HPDE6-E6E7 (cell line): ENCODE measurements around the gene TTC38.

ENCODE experiments used
- DNase-seq: peaks from one replicate; pipeline ENCODE4 v3.0.0; 2011; ENCODE audit warnings: missing footprints; ENCODE audit errors: extremely low spot score

TTC38 gene

GRCh38 chr22:46267431-46268279 lies at the start of gene TTC38:
TSS of gene TTC38 (plus strand) at chr22:46268008. CDS start at chr22:46268040, 32 bp downstream.
- peak; percentile 89 for DNase-seq

- no peak for DNase-seq
Observed at GRCh38 chr22:46219636-46220035, 48.2 kb upstream of the TTC38 start.

GRCh38 chr22:46220921-46221320 lies 46.9 kb upstream of the TTC38 start:
- no peak for DNase-seq

- DNase-seq, result no peak
Observed at GRCh38 chr22:46224044-46224897, 43.5 kb upstream of the TTC38 start.

GRCh38 chr22:46224898-46225290 lies 42.9 kb upstream of the TTC38 start:
- DNase-seq, result no peak

DNA sequence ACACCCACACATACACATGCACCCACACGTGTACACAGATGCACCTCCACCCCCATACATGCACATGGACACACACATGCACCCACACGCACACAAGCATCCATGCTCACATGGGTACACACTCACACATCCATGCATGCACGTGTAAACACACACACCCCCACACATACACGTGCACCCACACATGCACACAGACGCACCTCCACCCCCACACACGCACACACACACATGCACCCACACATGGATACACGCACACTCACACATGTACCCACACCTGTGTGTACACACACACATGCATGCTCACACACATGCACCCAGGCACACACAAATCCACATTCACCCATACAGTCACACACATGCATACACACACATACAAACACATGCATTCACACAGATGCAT lies 42.2 kb upstream of the TTC38 start:
- DNase-seq, result no peak

GRCh38 chr22:46226577-46226976 lies 41.2 kb upstream of the TTC38 start:
- no peak for DNase-seq

GRCh38 chr22:46229701-46230100 lies 38.1 kb upstream of the TTC38 start:
- no peak for DNase-seq

DNA sequence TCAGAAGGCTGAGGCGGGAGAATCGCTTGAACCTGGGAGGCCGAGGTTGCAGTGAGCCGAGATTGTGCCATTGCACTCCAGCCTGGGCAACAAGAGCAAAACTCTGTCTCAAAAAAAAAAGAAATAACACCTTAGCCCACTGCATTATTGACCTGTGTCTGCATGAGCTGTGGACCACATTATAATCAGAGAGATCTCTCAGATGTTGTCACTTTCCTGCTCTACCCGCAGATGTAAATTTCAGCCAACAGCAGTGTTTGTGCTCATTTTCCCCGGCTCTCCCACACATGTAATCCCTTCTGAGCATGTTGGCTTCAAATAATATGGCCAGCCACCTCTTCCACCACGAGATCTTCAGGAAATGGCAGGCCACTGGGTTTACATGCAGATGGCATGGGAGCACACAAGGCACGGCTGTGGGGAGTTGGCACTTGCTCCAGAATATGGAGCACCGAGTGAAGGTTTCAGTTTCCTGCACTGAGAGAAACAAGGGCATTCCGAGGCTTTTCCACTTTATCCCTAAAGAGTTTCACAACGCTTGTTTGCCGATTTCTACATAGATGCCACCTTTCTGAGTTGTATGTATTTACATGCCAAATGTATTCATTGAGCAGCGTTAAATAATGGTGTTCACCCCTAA lies 37.4 kb upstream of the TTC38 start:
- DNase-seq, result no peak

DNA sequence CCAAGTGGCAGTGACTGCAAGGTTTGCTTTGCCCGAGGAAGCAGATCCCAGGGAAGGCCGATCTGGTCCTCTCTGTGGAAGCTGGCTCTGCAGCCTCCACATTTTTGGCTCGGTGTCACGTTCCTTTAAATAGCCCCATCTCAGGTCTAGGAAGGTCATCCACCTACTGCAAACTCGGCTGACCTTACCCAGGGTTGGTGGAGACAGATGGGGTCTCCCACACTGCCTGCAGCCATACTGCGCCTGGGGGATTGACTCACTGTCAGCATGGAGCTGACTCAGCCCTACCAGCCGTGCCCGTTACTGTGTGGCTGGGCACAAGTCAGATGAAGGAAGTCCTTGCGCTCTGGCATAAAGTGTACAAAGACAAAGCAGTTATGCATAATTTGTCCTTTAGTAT lies 34.6 kb upstream of the TTC38 start:
- DNase-seq, result no peak

DNA sequence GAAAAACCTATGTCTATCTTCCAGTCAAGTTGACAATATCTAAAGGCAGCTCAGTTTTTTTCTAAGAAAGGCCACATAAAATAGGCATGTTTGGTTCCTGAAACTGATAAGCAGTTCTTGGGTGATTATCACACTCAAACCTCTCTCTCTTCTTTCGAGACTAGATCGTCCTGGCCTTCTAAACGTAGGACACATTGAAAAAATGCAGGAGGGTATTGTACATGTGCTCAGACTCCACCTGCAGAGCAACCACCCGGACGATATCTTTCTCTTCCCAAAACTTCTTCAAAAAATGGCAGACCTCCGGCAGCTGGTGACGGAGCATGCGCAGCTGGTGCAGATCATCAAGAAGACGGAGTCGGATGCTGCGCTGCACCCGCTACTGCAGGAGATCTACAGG lies 32.8 kb upstream of the TTC38 start:
- DNase-seq, result no peak

- no peak for DNase-seq
Observed at GRCh38 chr22:46237453-46238124, 30.2 kb upstream of the TTC38 start.

- DNase-seq, result no peak
Observed at GRCh38 chr22:46238541-46238940, 29.3 kb upstream of the TTC38 start.

GRCh38 chr22:46239261-46240048 lies 28.4 kb upstream of the TTC38 start:
- peak; percentile 9 for DNase-seq

DNA sequence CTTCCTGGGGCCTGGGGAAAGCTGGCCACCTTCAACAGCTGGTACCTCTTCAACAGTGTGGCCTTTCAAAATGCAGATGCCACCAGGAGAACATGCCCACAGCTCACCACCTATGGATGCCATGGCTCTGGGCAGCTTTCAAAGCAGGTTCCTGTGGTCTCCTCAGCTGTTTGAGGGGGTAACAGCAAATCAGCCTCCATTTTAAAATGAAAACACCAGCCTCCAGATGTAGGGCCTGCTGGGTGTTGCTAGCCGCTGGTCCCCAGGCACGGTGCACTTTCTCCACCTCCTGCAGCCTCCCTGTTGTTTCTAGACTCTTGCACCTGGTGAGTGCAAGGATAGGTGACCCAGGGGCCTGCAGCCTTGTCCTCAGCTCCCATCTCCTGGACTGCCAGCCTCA lies 27.7 kb upstream of the TTC38 start:
- DNase-seq, result no peak

- no peak for DNase-seq
Observed at GRCh38 chr22:46240506-46240905, 27.3 kb upstream of the TTC38 start.

GRCh38 chr22:46240907-46241306 lies 26.9 kb upstream of the TTC38 start:
- no peak for DNase-seq

DNA sequence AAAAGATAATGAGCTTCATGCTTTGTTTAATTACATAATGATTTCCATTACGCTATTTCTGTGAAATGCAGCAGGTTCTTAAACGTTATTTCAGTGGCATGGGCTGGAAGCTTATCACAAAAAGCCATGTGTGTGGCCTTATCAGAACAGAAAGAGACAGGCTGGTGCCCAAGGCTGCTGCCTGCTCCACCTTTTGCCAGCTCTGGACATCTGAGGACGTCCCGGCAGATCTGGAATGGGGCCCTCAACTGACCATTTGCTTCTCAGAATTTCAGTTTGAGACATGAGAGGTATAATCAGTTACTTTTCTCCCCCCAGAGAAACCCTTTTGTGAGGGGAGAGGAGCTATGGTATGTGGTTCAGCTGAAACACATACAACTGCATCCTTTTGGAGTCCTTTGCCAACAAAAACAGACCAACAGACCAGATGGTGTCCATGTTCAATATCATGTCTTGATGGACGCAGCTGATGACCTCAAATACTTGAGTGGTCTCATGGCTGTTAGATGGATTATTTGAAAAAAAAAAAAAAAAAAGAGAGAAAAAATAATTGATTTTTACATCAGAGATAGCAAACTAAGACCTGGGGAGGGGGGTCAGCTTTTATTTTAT lies 26.3 kb upstream of the TTC38 start:
- DNase-seq, result no peak

DNA sequence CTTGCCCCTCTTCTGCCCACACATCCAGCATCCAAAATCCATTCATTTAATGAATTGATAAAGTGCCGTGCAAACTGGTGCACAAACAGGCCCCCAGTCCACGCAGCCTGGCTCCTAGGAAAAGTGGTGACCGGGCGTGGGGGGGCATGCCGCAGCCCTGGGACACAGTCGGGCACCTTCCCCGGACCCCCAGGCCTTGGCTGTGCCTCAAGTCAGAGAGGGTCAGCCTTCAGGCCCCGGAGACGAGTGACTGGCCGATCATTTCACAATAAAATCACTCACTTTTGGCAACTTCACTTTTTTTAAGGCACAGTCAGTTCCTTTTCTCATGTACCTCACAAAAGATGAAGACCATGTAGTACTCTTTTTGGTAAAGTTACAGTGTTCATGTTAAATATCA lies 25.7 kb upstream of the TTC38 start:
- no peak for DNase-seq

DNA sequence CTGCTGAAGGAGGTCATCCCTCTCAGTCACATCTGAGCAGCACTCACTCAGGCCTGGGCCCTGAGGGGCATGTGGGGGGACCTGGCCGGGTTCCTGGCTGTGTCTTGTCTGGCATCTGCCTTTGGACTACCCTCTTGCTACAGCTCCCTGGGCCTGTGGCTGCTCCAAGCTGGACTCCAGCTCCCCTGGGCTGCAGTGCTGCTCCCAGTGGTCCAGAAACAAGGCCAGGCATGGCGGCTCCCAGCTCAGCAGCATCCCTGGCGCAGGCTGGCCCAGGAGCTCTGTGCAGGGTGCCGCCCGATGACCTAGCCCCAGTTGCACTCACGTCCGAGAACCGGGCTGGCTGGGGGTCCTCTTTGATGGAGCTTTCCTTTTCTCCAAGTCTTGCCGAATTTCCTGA lies 23.0 kb upstream of the TTC38 start:
- DNase-seq, result no peak

DNA sequence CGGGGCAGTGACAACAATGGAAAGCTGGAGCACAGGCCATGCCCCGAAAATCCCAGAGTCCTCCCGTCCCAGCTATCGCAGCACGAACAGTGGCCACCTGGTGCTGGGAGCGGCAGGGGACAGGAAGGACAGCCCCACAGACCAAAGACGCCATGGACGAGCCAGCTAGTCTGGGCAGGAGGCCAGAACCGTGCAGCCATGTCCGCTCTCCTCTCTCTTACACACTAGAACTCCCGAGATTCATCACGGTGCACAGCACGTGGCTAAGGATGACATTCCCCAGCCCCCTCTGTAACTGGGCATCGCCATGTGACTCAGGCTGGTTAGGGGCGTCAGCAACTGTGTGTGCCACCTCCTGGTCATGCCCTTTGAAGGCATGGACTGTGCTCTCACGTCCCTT lies 22.3 kb upstream of the TTC38 start:
- no peak for DNase-seq
